Neural cell (in vitro differentiated cells): ENCODE results near the gene SAMD14.

ENCODE experiments used
- EP300 ChIP-seq: fragments of 450-650 bp; conservative IDR thresholded peaks from 2 replicates; pipeline ENCODE4 v1.6.1; 2014; ENCODE audit warnings: antibody characterized with exemption, mild to moderate bottlenecking, moderate library complexity; ENCODE audit not compliant: poor library complexity, severe bottlenecking
- EZH2 ChIP-seq: fragments of 200-600, 300-800 bp; shearing (Covaris generic), sonication (generic); IDR thresholded peaks from 2 replicates; pipeline ENCODE4 v1.6.1; 2014; ENCODE audit warnings: antibody characterized with exemption, low read length, borderline replicate concordance, mild to moderate bottlenecking; ENCODE audit not compliant: insufficient read depth, poor library complexity, severe bottlenecking
- POLR2AphosphoS5 ChIP-seq: IDR thresholded peaks from 2 replicates; pipeline ENCODE4 v1.6.1; 2012
- TAF1 ChIP-seq: IDR thresholded peaks from 2 replicates; pipeline ENCODE4 v1.6.1; 2012; ENCODE audit warnings: low read depth
- TF ChIP-seq, protein P1 (sequence below): fragments of 450-650 bp; IDR thresholded peaks from 2 replicates; pipeline ENCODE4 v1.5.1; 2014; ENCODE audit warnings: antibody characterized with exemption, mild to moderate bottlenecking, moderate library complexity; ENCODE audit not compliant: poor library complexity, severe bottlenecking
- TF ChIP-seq, protein P2 (sequence below): IDR thresholded peaks from 2 replicates; pipeline ENCODE4 v1.6.1; 2012; ENCODE audit warnings: borderline replicate concordance

DNA sequence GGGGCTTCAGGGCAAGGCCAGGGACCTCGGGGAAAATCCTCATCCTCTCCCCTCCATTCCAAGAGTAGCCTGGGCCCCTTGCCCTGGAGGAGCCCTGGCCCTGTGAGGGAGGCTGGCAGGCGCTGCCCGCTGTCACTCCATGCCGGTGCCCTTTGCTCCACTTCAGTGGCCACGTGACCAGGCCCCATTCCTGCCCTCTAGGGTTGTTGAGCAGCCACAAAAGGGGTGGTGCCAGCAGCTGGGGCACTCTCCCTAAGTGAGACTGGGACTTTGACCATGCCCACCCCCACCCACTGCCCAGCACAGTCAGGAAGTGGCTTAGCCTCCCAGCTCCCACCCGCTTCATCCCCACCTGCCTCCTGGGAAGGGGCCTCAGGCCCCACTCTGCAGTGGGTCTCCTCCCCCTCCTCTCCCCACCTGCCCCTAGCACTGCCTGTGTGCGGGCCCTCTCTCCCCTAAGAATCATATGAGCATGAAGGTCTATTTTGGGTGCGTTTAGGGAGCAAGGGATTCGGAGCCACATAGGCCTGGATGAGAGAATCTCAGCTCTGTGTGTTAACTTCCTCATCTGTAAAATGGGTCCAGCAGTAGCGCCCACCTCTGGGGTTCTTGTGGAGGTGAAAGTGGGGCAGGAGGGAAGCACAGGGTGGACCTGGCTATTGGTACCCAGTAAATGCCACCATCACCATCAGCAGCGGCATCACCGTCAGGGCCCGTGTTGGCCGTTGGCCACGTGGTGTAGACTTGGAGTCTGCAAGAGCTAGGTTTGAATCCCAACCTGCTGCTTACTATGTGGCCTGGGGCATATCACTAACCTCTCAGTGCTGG, 27.6 kb downstream of the SAMD14 start:
- no peak for TF ChIP-seq EZH2
- TF ChIP-seq TAF1, result no peak
- TF ChIP-seq, protein P1, sequence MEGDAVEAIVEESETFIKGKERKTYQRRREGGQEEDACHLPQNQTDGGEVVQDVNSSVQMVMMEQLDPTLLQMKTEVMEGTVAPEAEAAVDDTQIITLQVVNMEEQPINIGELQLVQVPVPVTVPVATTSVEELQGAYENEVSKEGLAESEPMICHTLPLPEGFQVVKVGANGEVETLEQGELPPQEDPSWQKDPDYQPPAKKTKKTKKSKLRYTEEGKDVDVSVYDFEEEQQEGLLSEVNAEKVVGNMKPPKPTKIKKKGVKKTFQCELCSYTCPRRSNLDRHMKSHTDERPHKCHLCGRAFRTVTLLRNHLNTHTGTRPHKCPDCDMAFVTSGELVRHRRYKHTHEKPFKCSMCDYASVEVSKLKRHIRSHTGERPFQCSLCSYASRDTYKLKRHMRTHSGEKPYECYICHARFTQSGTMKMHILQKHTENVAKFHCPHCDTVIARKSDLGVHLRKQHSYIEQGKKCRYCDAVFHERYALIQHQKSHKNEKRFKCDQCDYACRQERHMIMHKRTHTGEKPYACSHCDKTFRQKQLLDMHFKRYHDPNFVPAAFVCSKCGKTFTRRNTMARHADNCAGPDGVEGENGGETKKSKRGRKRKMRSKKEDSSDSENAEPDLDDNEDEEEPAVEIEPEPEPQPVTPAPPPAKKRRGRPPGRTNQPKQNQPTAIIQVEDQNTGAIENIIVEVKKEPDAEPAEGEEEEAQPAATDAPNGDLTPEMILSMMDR, result no peak
- TF ChIP-seq EP300, result no peak
- TF ChIP-seq, protein P2, sequence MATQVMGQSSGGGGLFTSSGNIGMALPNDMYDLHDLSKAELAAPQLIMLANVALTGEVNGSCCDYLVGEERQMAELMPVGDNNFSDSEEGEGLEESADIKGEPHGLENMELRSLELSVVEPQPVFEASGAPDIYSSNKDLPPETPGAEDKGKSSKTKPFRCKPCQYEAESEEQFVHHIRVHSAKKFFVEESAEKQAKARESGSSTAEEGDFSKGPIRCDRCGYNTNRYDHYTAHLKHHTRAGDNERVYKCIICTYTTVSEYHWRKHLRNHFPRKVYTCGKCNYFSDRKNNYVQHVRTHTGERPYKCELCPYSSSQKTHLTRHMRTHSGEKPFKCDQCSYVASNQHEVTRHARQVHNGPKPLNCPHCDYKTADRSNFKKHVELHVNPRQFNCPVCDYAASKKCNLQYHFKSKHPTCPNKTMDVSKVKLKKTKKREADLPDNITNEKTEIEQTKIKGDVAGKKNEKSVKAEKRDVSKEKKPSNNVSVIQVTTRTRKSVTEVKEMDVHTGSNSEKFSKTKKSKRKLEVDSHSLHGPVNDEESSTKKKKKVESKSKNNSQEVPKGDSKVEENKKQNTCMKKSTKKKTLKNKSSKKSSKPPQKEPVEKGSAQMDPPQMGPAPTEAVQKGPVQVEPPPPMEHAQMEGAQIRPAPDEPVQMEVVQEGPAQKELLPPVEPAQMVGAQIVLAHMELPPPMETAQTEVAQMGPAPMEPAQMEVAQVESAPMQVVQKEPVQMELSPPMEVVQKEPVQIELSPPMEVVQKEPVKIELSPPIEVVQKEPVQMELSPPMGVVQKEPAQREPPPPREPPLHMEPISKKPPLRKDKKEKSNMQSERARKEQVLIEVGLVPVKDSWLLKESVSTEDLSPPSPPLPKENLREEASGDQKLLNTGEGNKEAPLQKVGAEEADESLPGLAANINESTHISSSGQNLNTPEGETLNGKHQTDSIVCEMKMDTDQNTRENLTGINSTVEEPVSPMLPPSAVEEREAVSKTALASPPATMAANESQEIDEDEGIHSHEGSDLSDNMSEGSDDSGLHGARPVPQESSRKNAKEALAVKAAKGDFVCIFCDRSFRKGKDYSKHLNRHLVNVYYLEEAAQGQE, result no peak
- no peak for TF ChIP-seq POLR2AphosphoS5
